HepG2 (cell line): ENCODE measurements around the gene C6orf15. TPM values are rescaled to one million over a fixed set of nuclear protein-coding genes. Genes with fewer than 3 reads are reported as not detected.

Source experiments
- CC2D1A ChIP-seq: sonication (generic); formaldehyde crosslinking; IDR thresholded peaks from 2 replicates; pipeline ENCODE4 v1.8.1; 2023; ENCODE audit warnings: mild to moderate bottlenecking, missing genetic modification reagents
- CHD4 ChIP-seq: fragments of 200-600 bp; sonication (generic); IDR thresholded peaks from 2 replicates; pipeline ENCODE4 v1.7.0; 2017; ENCODE audit warnings: mild to moderate bottlenecking, low read length, borderline replicate concordance
- EED ChIP-seq: sonication (generic); formaldehyde crosslinking; IDR thresholded peaks from 2 replicates; pipeline ENCODE4 v1.5.0; 2020; ENCODE audit warnings: mild to moderate bottlenecking, missing genetic modification reagents
- HMG20B ChIP-seq: conservative IDR thresholded peaks from 2 replicates; pipeline ENCODE4 v1.6.1; 2016; ENCODE audit warnings: missing genetic modification reagents, missing compliant biosample characterization
- JARID2 ChIP-seq: sonication (generic); formaldehyde crosslinking; IDR thresholded peaks from 2 replicates; pipeline ENCODE4 v1.8.1; 2023; ENCODE audit warnings: missing genetic modification reagents, inconsistent platforms; ENCODE audit not compliant: insufficient replicate concordance
- KDM1A ChIP-seq: IDR thresholded peaks from 2 replicates; pipeline ENCODE4 v1.6.1; 2016; ENCODE audit warnings: missing compliant biosample characterization
- KDM6A ChIP-seq: IDR thresholded peaks from 2 replicates; pipeline ENCODE4 v1.6.1; 2016; ENCODE audit warnings: low read depth
- KLF11 ChIP-seq: IDR thresholded peaks from 2 replicates; pipeline ENCODE4 v1.6.1; 2016; ENCODE audit warnings: missing compliant biosample characterization
- KLF9 ChIP-seq: IDR thresholded peaks from 2 replicates; pipeline ENCODE4 v1.6.1; 2016; ENCODE audit warnings: low read depth
- KMT2A ChIP-seq: sonication (generic); formaldehyde crosslinking; IDR thresholded peaks from 2 replicates; pipeline ENCODE4 v1.4.0; 2020; ENCODE audit warnings: missing genetic modification reagents
- MEF2D ChIP-seq: sonication (generic); formaldehyde crosslinking; IDR thresholded peaks from 2 replicates; pipeline ENCODE4 v1.5.1; 2020; ENCODE audit warnings: mild to moderate bottlenecking, missing genetic modification reagents
- NFIC ChIP-seq: IDR thresholded peaks from 2 replicates; pipeline ENCODE4 v1.6.1; 2012; ENCODE audit warnings: mild to moderate bottlenecking, low read length, inconsistent platforms
- PPARG ChIP-seq: conservative IDR thresholded peaks from 2 replicates; pipeline ENCODE4 v1.6.1; 2016; ENCODE audit warnings: missing biosample characterization, missing genetic modification reagents
- ZBTB38 ChIP-seq: sonication (generic); formaldehyde crosslinking; IDR thresholded peaks from 2 replicates; pipeline ENCODE4 v1.5.1; 2020; ENCODE audit warnings: mild to moderate bottlenecking, missing genetic modification reagents
- ZNF263 ChIP-seq: sonication (generic); formaldehyde crosslinking; IDR thresholded peaks from 2 replicates; pipeline ENCODE4 v1.4.0; 2020; ENCODE audit warnings: missing genetic modification reagents
- ZNF501 ChIP-seq: sonication (generic); formaldehyde crosslinking; IDR thresholded peaks from 2 replicates; pipeline ENCODE4 v1.5.1; 2020; ENCODE audit warnings: mild to moderate bottlenecking, moderate library complexity, missing genetic modification reagents
- ZNF549 ChIP-seq: sonication (generic); formaldehyde crosslinking; IDR thresholded peaks from 2 replicates; pipeline ENCODE4 v1.5.0; 2020; ENCODE audit warnings: missing genetic modification reagents
- ZNF619 ChIP-seq: sonication (generic); formaldehyde crosslinking; IDR thresholded peaks from 2 replicates; pipeline ENCODE4 v1.4.0; 2020; ENCODE audit warnings: mild to moderate bottlenecking, missing genetic modification reagents
- ZNF724P ChIP-seq: sonication (generic); formaldehyde crosslinking; IDR thresholded peaks from 2 replicates; pipeline ENCODE4 v1.8.0; 2022; ENCODE audit warnings: missing genetic modification reagents, borderline replicate concordance
- ZNF772 ChIP-seq: sonication (generic); formaldehyde crosslinking; IDR thresholded peaks from 2 replicates; pipeline ENCODE4 v1.5.0; 2020; ENCODE audit warnings: mild to moderate bottlenecking, missing genetic modification reagents
- ZNF788 ChIP-seq: sonication (generic); formaldehyde crosslinking; IDR thresholded peaks from 2 replicates; pipeline ENCODE4 v1.5.0; 2020; ENCODE audit warnings: mild to moderate bottlenecking, missing genetic modification reagents, borderline replicate concordance
- ZSCAN22 ChIP-seq: sonication (generic); formaldehyde crosslinking; IDR thresholded peaks from 2 replicates; pipeline ENCODE4 v1.4.0; 2020; ENCODE audit warnings: mild to moderate bottlenecking, missing genetic modification reagents
- polyA plus RNA-seq, 8 experiments: library from polyadenylated mRNA; depleted of rRNA in 3 of 8; stranded (reverse) in 7 of 8; unstranded in 1 of 8; fragments of >200 nt; fragmentation: Illumina TruSeq in 4 of 8; extraction: Trizol in 4 of 8; gene quantifications; 2 replicates each; pipeline versions ENCODE4 v1.2.1 to v1.2.3, GENCODE V29; 2011 to 2016; ENCODE audit warnings: low read depth in 4 of 8, missing spikeins in 1 of 8, mixed read lengths in 1 of 8; ENCODE audit not compliant: insufficient read depth in 1 of 8
- total RNA-seq, 5 experiments: library from RNA; depleted of rRNA; stranded (reverse); fragments of >200 nt; fragmentation: Illumina TruSeq; extraction: Trizol; gene quantifications; 2 replicates each; pipeline ENCODE4 v1.2.3, GENCODE V29; 2016; ENCODE audit warnings: low read depth in 1 of 5
- TF ChIP-seq, protein P1 (sequence below): sonication (generic); formaldehyde crosslinking; IDR thresholded peaks from 2 replicates; pipeline ENCODE4 v1.4.0; 2020; ENCODE audit warnings: mild to moderate bottlenecking, missing genetic modification reagents
- TF ChIP-seq, protein P2 (sequence below): sonication (generic); formaldehyde crosslinking; IDR thresholded peaks from 2 replicates; pipeline ENCODE4 v1.8.0; 2022; ENCODE audit warnings: mild to moderate bottlenecking, missing genetic modification reagents, borderline replicate concordance
- TF ChIP-seq, protein P3 (sequence below): sonication (generic); formaldehyde crosslinking; IDR thresholded peaks from 2 replicates; pipeline ENCODE4; 2020; ENCODE audit warnings: missing genetic modification reagents, mild to moderate bottlenecking, borderline replicate concordance

Gene C6orf15
- total and polyA plus RNA-seq, 2 of the 13 experiments (the other 11 are each of a cell fraction or from before 2014, with no cell fraction given) = not detected

DNA sequence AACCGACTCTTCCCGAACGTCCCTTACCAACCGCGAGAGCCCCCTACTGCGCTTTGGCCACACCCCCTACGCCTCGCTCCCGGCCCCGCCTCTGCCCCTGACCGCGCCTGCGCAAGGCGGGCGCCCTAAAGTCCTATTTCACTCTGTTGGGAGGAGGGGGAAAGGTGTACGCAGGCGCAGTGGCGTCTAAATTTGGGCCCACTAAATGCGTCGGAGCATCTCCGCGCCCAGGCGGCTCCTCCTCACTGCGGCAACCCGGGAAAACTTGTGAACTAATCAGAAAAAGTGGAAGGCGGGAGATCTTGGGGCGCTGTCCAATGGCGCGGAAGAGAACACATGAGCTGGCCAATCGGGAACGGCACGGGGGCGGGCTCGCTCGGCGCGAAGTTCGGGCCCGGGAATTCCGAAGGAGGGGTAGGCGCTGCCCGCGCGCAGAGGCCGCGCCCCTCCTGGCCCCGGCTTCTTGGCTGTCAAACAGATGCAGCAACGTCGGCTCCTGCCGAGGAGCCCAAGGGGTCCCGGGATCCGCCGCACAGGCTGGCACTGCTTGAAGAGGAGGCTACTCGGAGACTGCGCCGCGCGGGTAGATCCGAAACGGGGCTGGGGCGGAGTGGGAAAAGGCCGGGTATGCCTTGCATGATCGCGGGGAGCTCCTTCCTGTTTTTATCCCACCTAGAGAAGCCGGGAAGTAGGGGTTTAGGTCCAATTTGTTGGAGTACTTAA, 45.9 kb upstream of the C6orf15 start, which contains the start of gene TCF19 (continued):
- TF ChIP-seq, protein P1, sequence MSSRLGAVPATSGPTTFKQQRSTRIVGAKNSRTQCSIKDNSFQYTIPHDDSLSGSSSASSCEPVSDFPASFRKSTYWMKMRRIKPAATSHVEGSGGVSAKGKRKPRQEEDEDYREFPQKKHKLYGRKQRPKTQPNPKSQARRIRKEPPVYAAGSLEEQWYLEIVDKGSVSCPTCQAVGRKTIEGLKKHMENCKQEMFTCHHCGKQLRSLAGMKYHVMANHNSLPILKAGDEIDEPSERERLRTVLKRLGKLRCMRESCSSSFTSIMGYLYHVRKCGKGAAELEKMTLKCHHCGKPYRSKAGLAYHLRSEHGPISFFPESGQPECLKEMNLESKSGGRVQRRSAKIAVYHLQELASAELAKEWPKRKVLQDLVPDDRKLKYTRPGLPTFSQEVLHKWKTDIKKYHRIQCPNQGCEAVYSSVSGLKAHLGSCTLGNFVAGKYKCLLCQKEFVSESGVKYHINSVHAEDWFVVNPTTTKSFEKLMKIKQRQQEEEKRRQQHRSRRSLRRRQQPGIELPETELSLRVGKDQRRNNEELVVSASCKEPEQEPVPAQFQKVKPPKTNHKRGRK (CRISPR knock-in tag) = no peak
- TF ChIP-seq KDM1A (CRISPR knock-in tag) (no peak), ZNF772 (CRISPR knock-in tag) (0 out of 2 replicates have a peak, but pooled peaks have one; percentile 87), ZNF263 (CRISPR knock-in tag) (peak; percentile 46; the same call in 1 of the 2 replicates), KLF9 (CRISPR knock-in tag) (peak; percentile 72; the same call in 1 of the 2 replicates), ZSCAN22 (CRISPR knock-in tag) (no peak), ZNF724P (CRISPR knock-in tag) (peak; percentile 96; the same call in 1 of the 2 replicates), KDM6A (CRISPR knock-in tag) (no peak), ZNF549 (CRISPR knock-in tag) (no peak), HMG20B (no peak), JARID2 (no peak), ZNF788 (CRISPR knock-in tag) (0 out of 2 replicates have a peak, but pooled peaks have one; percentile 22), ZNF501 (CRISPR knock-in tag) (peak; percentile 97), ZNF619 (CRISPR knock-in tag) (peak; percentile 59; the same call in 1 of the 2 replicates), EED (CRISPR knock-in tag) (no peak), CHD4 (no peak), KMT2A (peak; percentile 30; the same call in 1 of the 2 replicates), NFIC (no peak), PPARG (CRISPR knock-in tag) (no peak), CC2D1A (CRISPR knock-in tag) (peak; percentile 96; the same call in 1 of the 2 replicates), ZBTB38 (CRISPR knock-in tag) (no peak), KLF11 (CRISPR knock-in tag) (0 out of 2 replicates have a peak, but pooled peaks have one; percentile 39), MEF2D (no peak; the same call in none of the 2 replicates)
- TF ChIP-seq, protein P2, sequence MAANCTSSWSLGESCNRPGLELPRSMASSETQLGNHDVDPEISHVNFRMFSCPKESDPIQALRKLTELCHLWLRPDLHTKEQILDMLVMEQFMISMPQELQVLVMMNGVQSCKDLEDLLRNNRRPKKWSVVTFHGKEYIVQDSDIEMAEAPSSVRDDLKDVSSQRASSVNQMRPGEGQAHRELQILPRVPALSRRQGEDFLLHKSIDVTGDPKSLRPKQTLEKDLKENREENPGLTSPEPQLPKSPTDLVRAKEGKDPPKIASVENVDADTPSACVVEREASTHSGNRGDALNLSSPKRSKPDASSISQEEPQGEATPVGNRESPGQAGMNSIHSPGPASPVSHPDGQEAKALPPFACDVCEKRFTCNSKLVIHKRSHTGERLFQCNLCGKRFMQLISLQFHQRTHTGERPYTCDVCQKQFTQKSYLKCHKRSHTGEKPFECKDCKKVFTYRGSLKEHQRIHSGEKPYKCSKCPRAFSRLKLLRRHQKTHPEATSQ (CRISPR knock-in tag) = peak; percentile 81
- TF ChIP-seq, protein P3, sequence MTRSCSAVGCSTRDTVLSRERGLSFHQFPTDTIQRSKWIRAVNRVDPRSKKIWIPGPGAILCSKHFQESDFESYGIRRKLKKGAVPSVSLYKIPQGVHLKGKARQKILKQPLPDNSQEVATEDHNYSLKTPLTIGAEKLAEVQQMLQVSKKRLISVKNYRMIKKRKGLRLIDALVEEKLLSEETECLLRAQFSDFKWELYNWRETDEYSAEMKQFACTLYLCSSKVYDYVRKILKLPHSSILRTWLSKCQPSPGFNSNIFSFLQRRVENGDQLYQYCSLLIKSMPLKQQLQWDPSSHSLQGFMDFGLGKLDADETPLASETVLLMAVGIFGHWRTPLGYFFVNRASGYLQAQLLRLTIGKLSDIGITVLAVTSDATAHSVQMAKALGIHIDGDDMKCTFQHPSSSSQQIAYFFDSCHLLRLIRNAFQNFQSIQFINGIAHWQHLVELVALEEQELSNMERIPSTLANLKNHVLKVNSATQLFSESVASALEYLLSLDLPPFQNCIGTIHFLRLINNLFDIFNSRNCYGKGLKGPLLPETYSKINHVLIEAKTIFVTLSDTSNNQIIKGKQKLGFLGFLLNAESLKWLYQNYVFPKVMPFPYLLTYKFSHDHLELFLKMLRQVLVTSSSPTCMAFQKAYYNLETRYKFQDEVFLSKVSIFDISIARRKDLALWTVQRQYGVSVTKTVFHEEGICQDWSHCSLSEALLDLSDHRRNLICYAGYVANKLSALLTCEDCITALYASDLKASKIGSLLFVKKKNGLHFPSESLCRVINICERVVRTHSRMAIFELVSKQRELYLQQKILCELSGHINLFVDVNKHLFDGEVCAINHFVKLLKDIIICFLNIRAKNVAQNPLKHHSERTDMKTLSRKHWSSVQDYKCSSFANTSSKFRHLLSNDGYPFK (CRISPR knock-in tag) = peak; percentile 27; the same call in 1 of the 2 replicates
